ENCODE measurements around the gene GPHA2.
A peak's percentile ranks its signal among the peaks of the same experiment; 100 is the strongest.

Gene GPHA2

GRCh38 chr11:64916040-64916774 lies 19.5 kb downstream of the GPHA2 start:
- Histone ChIP-seq H3K27me3 (ENCODE audit: control insufficient read depth, insufficient read depth, low read length) (no peaks in the 10 kb centered on the region), H3K4me1 (ENCODE audit: control insufficient read depth, insufficient read depth, low read length) (peaks cover 17% of the 10 kb centered on the region), H3K4me3 (ENCODE audit: low read length) (peak overlapping the region; percentile 95), H3K36me3 (ENCODE audit: control insufficient read depth, insufficient read depth, low read length) (peaks cover 9% of the 10 kb centered on the region), H3K9me3 (ENCODE audit: control insufficient read depth, low read length) (no peaks in the 10 kb centered on the region), H3K9ac (ENCODE audit: low read length) (peak overlapping the region; percentile 95)

GRCh38 chr11:64915376-64915887 lies 20.3 kb downstream of the GPHA2 start:
- Histone ChIP-seq H3K9me3 (ENCODE audit: control insufficient read depth, low read length) (no peaks in the 10 kb centered on the region), H3K36me3 (ENCODE audit: control insufficient read depth, insufficient read depth, low read length) (peaks cover 14% of the 10 kb centered on the region), H3K27me3 (ENCODE audit: control insufficient read depth, insufficient read depth, low read length) (no peaks in the 10 kb centered on the region), H3K4me1 (ENCODE audit: control insufficient read depth, insufficient read depth, low read length) (peaks cover 17% of the 10 kb centered on the region), H3K9ac (ENCODE audit: low read length) (peak overlapping the region; percentile 95), H3K4me3 (ENCODE audit: low read length) (no peak overlapping the region)

- H3K9me3 ChIP-seq (ENCODE audit: control insufficient read depth, low read length) = no peaks in the 10 kb centered on the region
- no peak overlapping the region for H3K4me3 ChIP-seq (ENCODE audit: low read length)
- no peaks in the 10 kb centered on the region for H3K27me3 ChIP-seq (ENCODE audit: control insufficient read depth, insufficient read depth, low read length)
- H3K4me1 ChIP-seq (ENCODE audit: control insufficient read depth, insufficient read depth, low read length) = peaks cover 17% of the 10 kb centered on the region
- peaks cover 14% of the 10 kb centered on the region for H3K36me3 ChIP-seq (ENCODE audit: control insufficient read depth, insufficient read depth, low read length)
- no peak overlapping the region for H3K9ac ChIP-seq (ENCODE audit: low read length)
Observed at GRCh38 chr11:64914123-64914522, 21.6 kb downstream of the GPHA2 start.

- Histone ChIP-seq H3K9ac (ENCODE audit: low read length) (no peak overlapping the region), H3K4me3 (ENCODE audit: low read length) (no peak overlapping the region), H3K27me3 (ENCODE audit: control insufficient read depth, insufficient read depth, low read length) (no peaks in the 10 kb centered on the region), H3K36me3 (ENCODE audit: control insufficient read depth, insufficient read depth, low read length) (peaks cover 14% of the 10 kb centered on the region), H3K9me3 (ENCODE audit: control insufficient read depth, low read length) (no peaks in the 10 kb centered on the region), H3K4me1 (ENCODE audit: control insufficient read depth, insufficient read depth, low read length) (peaks cover 17% of the 10 kb centered on the region)
Observed at GRCh38 chr11:64913171-64913727, 22.4 kb downstream of the GPHA2 start.

GRCh38 chr11:64911689-64912088 lies 24.0 kb downstream of the GPHA2 start:
- Histone ChIP-seq H3K27me3 (ENCODE audit: control insufficient read depth, insufficient read depth, low read length) (no peaks in the 10 kb centered on the region), H3K4me3 (ENCODE audit: low read length) (no peak overlapping the region), H3K4me1 (ENCODE audit: control insufficient read depth, insufficient read depth, low read length) (peaks cover 16% of the 10 kb centered on the region), H3K9ac (ENCODE audit: low read length) (no peak overlapping the region), H3K9me3 (ENCODE audit: control insufficient read depth, low read length) (no peaks in the 10 kb centered on the region), H3K36me3 (ENCODE audit: control insufficient read depth, insufficient read depth, low read length) (peaks cover 14% of the 10 kb centered on the region)

GRCh38 chr11:64911142-64911541 lies 24.6 kb downstream of the GPHA2 start:
- H3K4me1 ChIP-seq (ENCODE audit: control insufficient read depth, insufficient read depth, low read length) = peaks cover 11% of the 10 kb centered on the region
- H3K36me3 ChIP-seq (ENCODE audit: control insufficient read depth, insufficient read depth, low read length) = peaks cover 14% of the 10 kb centered on the region
- no peak overlapping the region for H3K4me3 ChIP-seq (ENCODE audit: low read length)
- H3K9ac ChIP-seq (ENCODE audit: low read length) = no peak overlapping the region
- no peaks in the 10 kb centered on the region for H3K27me3 ChIP-seq (ENCODE audit: control insufficient read depth, insufficient read depth, low read length)
- H3K9me3 ChIP-seq (ENCODE audit: control insufficient read depth, low read length) = no peaks in the 10 kb centered on the region

- H3K9ac ChIP-seq (ENCODE audit: low read length) = no peak overlapping the region
- H3K4me3 ChIP-seq (ENCODE audit: low read length) = no peak overlapping the region
- H3K4me1 ChIP-seq (ENCODE audit: control insufficient read depth, insufficient read depth, low read length) = peaks cover 5% of the 10 kb centered on the region
- H3K9me3 ChIP-seq (ENCODE audit: control insufficient read depth, low read length) = no peaks in the 10 kb centered on the region
- H3K36me3 ChIP-seq (ENCODE audit: control insufficient read depth, insufficient read depth, low read length) = peaks cover 14% of the 10 kb centered on the region
- no peaks in the 10 kb centered on the region for H3K27me3 ChIP-seq (ENCODE audit: control insufficient read depth, insufficient read depth, low read length)
Observed at GRCh38 chr11:64910451-64911093, 25.1 kb downstream of the GPHA2 start.

- Histone ChIP-seq H3K4me3 (ENCODE audit: low read length) (no peak overlapping the region), H3K9me3 (ENCODE audit: control insufficient read depth, low read length) (no peaks in the 10 kb centered on the region), H3K36me3 (ENCODE audit: control insufficient read depth, insufficient read depth, low read length) (peaks cover 14% of the 10 kb centered on the region), H3K9ac (ENCODE audit: low read length) (no peak overlapping the region), H3K27me3 (ENCODE audit: control insufficient read depth, insufficient read depth, low read length) (no peaks in the 10 kb centered on the region), H3K4me1 (ENCODE audit: control insufficient read depth, insufficient read depth, low read length) (no peaks in the 10 kb centered on the region)
Observed at GRCh38 chr11:64909653-64910343, 25.9 kb downstream of the GPHA2 start.

GRCh38 chr11:64908766-64909165 lies 26.9 kb downstream of the GPHA2 start:
- Histone ChIP-seq H3K9me3 (ENCODE audit: control insufficient read depth, low read length) (no peaks in the 10 kb centered on the region), H3K4me1 (ENCODE audit: control insufficient read depth, insufficient read depth, low read length) (no peaks in the 10 kb centered on the region), H3K4me3 (ENCODE audit: low read length) (no peak overlapping the region), H3K9ac (ENCODE audit: low read length) (no peak overlapping the region), H3K36me3 (ENCODE audit: control insufficient read depth, insufficient read depth, low read length) (peaks cover 14% of the 10 kb centered on the region), H3K27me3 (ENCODE audit: control insufficient read depth, insufficient read depth, low read length) (no peaks in the 10 kb centered on the region)

- Histone ChIP-seq H3K9me3 (ENCODE audit: control insufficient read depth, low read length) (no peaks in the 10 kb centered on the region), H3K27me3 (ENCODE audit: control insufficient read depth, insufficient read depth, low read length) (no peaks in the 10 kb centered on the region), H3K4me1 (ENCODE audit: control insufficient read depth, insufficient read depth, low read length) (no peaks in the 10 kb centered on the region), H3K4me3 (ENCODE audit: low read length) (no peak overlapping the region), H3K9ac (ENCODE audit: low read length) (no peak overlapping the region), H3K36me3 (ENCODE audit: control insufficient read depth, insufficient read depth, low read length) (peaks cover 5% of the 10 kb centered on the region)
Observed at GRCh38 chr11:64906314-64906635, 29.4 kb downstream of the GPHA2 start.

GRCh38 chr11:64905516-64906313 lies 30.0 kb downstream of the GPHA2 start:
- Histone ChIP-seq H3K4me3 (ENCODE audit: low read length) (no peak overlapping the region), H3K27me3 (ENCODE audit: control insufficient read depth, insufficient read depth, low read length) (no peaks in the 10 kb centered on the region), H3K4me1 (ENCODE audit: control insufficient read depth, insufficient read depth, low read length) (no peaks in the 10 kb centered on the region), H3K9ac (ENCODE audit: low read length) (no peak overlapping the region), H3K9me3 (ENCODE audit: control insufficient read depth, low read length) (no peaks in the 10 kb centered on the region), H3K36me3 (ENCODE audit: control insufficient read depth, insufficient read depth, low read length) (no peaks in the 10 kb centered on the region)

Measured in mucosa of stomach (tissue), 1 donor.